KG1 (cell line): ENCODE measurements around the gene LTA4H.
"Not testable (repeated sequence)": the region's sequence is repeated elsewhere in the genome, so short reads cannot be mapped to it uniquely, and the experiment has no call there.

Source experiments
- DNase-seq: peaks from one replicate; lab custom pipeline; 2025; lab: John Stamatoyannopoulos, UW

The LTA4H gene

GRCh38 chr12:95990136-95990535 lies 45.3 kb downstream of the LTA4H start:
- no peak for DNase-seq

GRCh38 chr12:95989504-95990123 lies 45.8 kb downstream of the LTA4H start:
- no peak for DNase-seq

- no peak for DNase-seq
Measured at GRCh38 chr12:95988506-95989275, 46.7 kb downstream of the LTA4H start.

- DNase-seq: no peak
Measured at GRCh38 chr12:95986635-95987570, 48.5 kb downstream of the LTA4H start.

GRCh38 chr12:95984682-95985081 lies 50.7 kb downstream of the LTA4H start:
- no peak for DNase-seq

- no peak for DNase-seq
Measured at GRCh38 chr12:95982602-95983001, 52.8 kb downstream of the LTA4H start.

GRCh38 chr12:95980437-95980836 lies 55.0 kb downstream of the LTA4H start:
- DNase-seq: no peak

GRCh38 chr12:95978774-95979173 lies 56.6 kb downstream of the LTA4H start:
- DNase-seq: no peak

GRCh38 chr12:95978351-95978750 lies 57.0 kb downstream of the LTA4H start:
- DNase-seq: no peak

GRCh38 chr12:95977764-95978305 lies 57.6 kb downstream of the LTA4H start:
- DNase-seq: no peak

GRCh38 chr12:95976416-95976832 lies 59.0 kb downstream of the LTA4H start:
- DNase-seq: no peak

- DNase-seq: no peak
Measured at GRCh38 chr12:95975491-95975890, 59.9 kb downstream of the LTA4H start.

GRCh38 chr12:95974358-95974757 lies 61.0 kb downstream of the LTA4H start:
- DNase-seq: no peak

GRCh38 chr12:95972832-95973456 lies 62.4 kb downstream of the LTA4H start:
- DNase-seq: no peak

GRCh38 chr12:95970905-95971304 lies 64.5 kb downstream of the LTA4H start:
- no peak for DNase-seq

- DNase-seq: not testable (repeated sequence)
Measured at GRCh38 chr12:95969116-95969515, 66.3 kb downstream of the LTA4H start.

GRCh38 chr12:95967301-95967700 lies 68.1 kb downstream of the LTA4H start:
- no peak for DNase-seq

- DNase-seq: no peak
Measured at GRCh38 chr12:95966287-95966870, 69.0 kb downstream of the LTA4H start.

GRCh38 chr12:95963096-95963495 lies 72.3 kb downstream of the LTA4H start:
- no peak for DNase-seq

GRCh38 chr12:95962222-95962621 lies 73.2 kb downstream of the LTA4H start:
- no peak for DNase-seq

- no peak for DNase-seq
Measured at GRCh38 chr12:95960241-95960640, 75.1 kb downstream of the LTA4H start.
